HepG2 (cell line): Measurements from ENCODE around the gene RAD1. TPM values are rescaled to one million over a fixed set of nuclear protein-coding genes. Genes with fewer than 3 reads are reported as not detected.
A peak's percentile ranks its signal among the peaks of the same experiment; 100 is the strongest.

Experiments used
- ATAC-seq: fragments of 200-7000 bp; cut with Tn5 transposase; 3 replicates; pipeline ENCODE4 v1.9.1; 2020; ENCODE audit warnings: mild to moderate bottlenecking, moderate library complexity
- BruUV-seq: library from RNA; stranded (reverse); fragments of 400-500 nt; replicated peaks from 2 replicates; lab custom pipeline; 2021; lab: Mats Ljungman, UMichigan
- CTCF ChIA-PET: fragments of 300-600 bp; formaldehyde crosslinking; extraction: SDS; loops from one replicate; lab custom pipeline; 2021; ENCODE audit warnings: low total read pairs, inconsistent platforms, low intra/inter-chr PET ratio; lab: Yijun Ruan, JAX
- POLR2A ChIA-PET: fragments of 350-600 bp; sonication (Branson Sonifier 250); formaldehyde crosslinking; loops from one replicate; lab custom pipeline; 2020; ENCODE audit warnings: antibody characterized with exemption, inconsistent platforms; lab: Yijun Ruan, JAX
- DNase-seq: peaks from one replicate; pipeline ENCODE4 v3.0.0-alpha.2; 2015; ENCODE audit warnings: low spot score
- FAIRE-seq: peaks from 3 replicates; lab custom pipeline; 2011; peaks lifted over from hg19 to GRCh38; lab: Jason Lieb, UNC
- H2AFZ ChIP-seq: one replicate; pipeline ENCODE4 v1.6.1; 2011; ENCODE audit warnings: low read length, inconsistent platforms
- H3K27ac ChIP-seq: fragments of 300-600 bp; 3 replicates; pipeline ENCODE4 v1.8.0; 2011; ENCODE audit warnings: mixed run types, mild to moderate bottlenecking, mixed read lengths, low read length, inconsistent platforms; ENCODE audit not compliant: insufficient read depth; ENCODE audit errors: extremely low read length
- H3K27me3 ChIP-seq, 2 experiments: fragments of 200-600 bp in 1 of 2; 2 replicates in 1 of 2; 3 replicates in 1 of 2; pipeline versions ENCODE4 v1.6.0 to v1.8.0; 2011; ENCODE audit warnings: low read length in 2 of 2, mild to moderate bottlenecking in 2 of 2, moderate library complexity in 2 of 2, inconsistent platforms in 1 of 2; ENCODE audit not compliant: insufficient read depth in 2 of 2, control insufficient read depth in 1 of 2
- H3K36me3 ChIP-seq, 2 experiments: fragments of 200-600 bp in 1 of 2; replicated peaks in 1 of 2; 2 replicates in 1 of 2; 3 replicates in 1 of 2; pipeline versions ENCODE4 v1.5.1 to v1.8.0; 2011; ENCODE audit warnings: low read length in 2 of 2, inconsistent platforms in 1 of 2; ENCODE audit not compliant: insufficient read depth in 2 of 2, control insufficient read depth in 1 of 2
- H3K4me1 ChIP-seq: 2 replicates; pipeline ENCODE4 v1.5.1; 2012; ENCODE audit warnings: low read length, inconsistent platforms; ENCODE audit not compliant: insufficient read depth
- H3K4me2 ChIP-seq: 2 replicates; pipeline ENCODE4 v1.6.0; 2011; ENCODE audit warnings: low read depth, low read length, inconsistent platforms
- H3K4me3 ChIP-seq, 3 experiments: fragments of 200-600 bp in 1 of 3; sonication (generic), shearing (Covaris generic) in 1 of 3; replicated peaks in 1 of 3; 2 replicates each; pipeline ENCODE4 v1.5.1; 2011 to 2016; ENCODE audit warnings: low read length in 3 of 3, inconsistent platforms in 2 of 3, low read depth in 2 of 3, mild to moderate bottlenecking in 2 of 3, control low read depth in 1 of 3, mixed read lengths in 1 of 3; ENCODE audit not compliant: insufficient read depth in 1 of 3
- H3K79me2 ChIP-seq: one replicate; pipeline ENCODE4 v1.6.1; 2011; ENCODE audit warnings: low read length, inconsistent platforms; ENCODE audit not compliant: insufficient read depth
- H3K9ac ChIP-seq: 2 replicates; pipeline ENCODE4 v1.6.0; 2011; ENCODE audit warnings: mild to moderate bottlenecking, low read depth, low read length, inconsistent platforms; ENCODE audit not compliant: insufficient read depth
- H3K9me3 ChIP-seq: 2 replicates; pipeline ENCODE4 v1.5.1; 2012; ENCODE audit warnings: mild to moderate bottlenecking, low read length
- H4K20me1 ChIP-seq: 2 replicates; pipeline ENCODE4 v1.6.0; 2011; ENCODE audit warnings: inconsistent platforms, mild to moderate bottlenecking, low read length, moderate library complexity; ENCODE audit not compliant: insufficient read depth
- CEBPB ChIP-seq: IDR thresholded peaks from 2 replicates; pipeline ENCODE4 v1.6.1; 2011; ENCODE audit warnings: low read depth, low read length, improper control_type of control experiment, borderline replicate concordance
- DMAP1 ChIP-seq: IDR thresholded peaks from 2 replicates; pipeline ENCODE4 v1.6.1; 2016
- RFX1 ChIP-seq: fragments of 450-650 bp; IDR thresholded peaks from 2 replicates; pipeline ENCODE4 v1.6.1; 2017
- STAG1 ChIP-seq: sonication (generic); formaldehyde crosslinking; IDR thresholded peaks from 2 replicates; pipeline ENCODE4 v1.4.0; 2020; ENCODE audit warnings: missing genetic modification reagents
- ZBTB8A ChIP-seq: sonication (generic); formaldehyde crosslinking; IDR thresholded peaks from 2 replicates; pipeline ENCODE4 v1.4.0; 2020; ENCODE audit warnings: mild to moderate bottlenecking, low read depth, missing genetic modification reagents, borderline replicate concordance
- ZNF121 ChIP-seq: sonication (generic); formaldehyde crosslinking; IDR thresholded peaks from 2 replicates; pipeline ENCODE4 v1.5.0; 2020; ENCODE audit warnings: mild to moderate bottlenecking, missing genetic modification reagents
- WGBS: methylation state at CpG from one replicate; pipeline ENCODE4 v1.1.6; 2017; ENCODE audit warnings: low lambda C conversion rate; 5-methylcytosine and 5-hydroxymethylcytosine counted together
- in situ Hi-C: cut with HindIII; loops from 2 replicates; pipeline ENCODE4 v1.10.0; 2017; ENCODE audit warnings: low pct_unique_long_range_greater_than_20kb; ENCODE audit not compliant: extremely low pct_ligation_motif_present
- intact Hi-C: fragments of 100-400 bp; cut with micrococcal nuclease; formaldehyde crosslinking; loops from one replicate; pipeline ENCODE4 v1.10.0; 2022; ENCODE audit not compliant: unreplicated experiment
- polyA plus RNA-seq, 8 experiments: library from polyadenylated mRNA; depleted of rRNA in 3 of 8; stranded (reverse) in 7 of 8; unstranded in 1 of 8; fragments of >200 nt; fragmentation: Illumina TruSeq in 4 of 8; extraction: Trizol in 4 of 8; gene quantifications; 2 replicates each; pipeline versions ENCODE4 v1.2.1 to v1.2.3, GENCODE V29; 2011 to 2016; ENCODE audit warnings: low read depth in 4 of 8, missing spikeins in 1 of 8, mixed read lengths in 1 of 8; ENCODE audit not compliant: insufficient read depth in 1 of 8
- total RNA-seq, 5 experiments: library from RNA; depleted of rRNA; stranded (reverse); fragments of >200 nt; fragmentation: Illumina TruSeq; extraction: Trizol; gene quantifications; 2 replicates each; pipeline ENCODE4 v1.2.3, GENCODE V29; 2016; ENCODE audit warnings: low read depth in 1 of 5
- TF ChIP-seq, protein P1 (sequence below): sonication (generic); formaldehyde crosslinking; IDR thresholded peaks from 2 replicates; pipeline ENCODE4 v1.4.0; 2020; ENCODE audit warnings: missing genetic modification reagents, mild to moderate bottlenecking, borderline replicate concordance
- TF ChIP-seq, protein P2 (sequence below): sonication (generic); formaldehyde crosslinking; IDR thresholded peaks from 2 replicates; pipeline ENCODE4 v1.4.0; 2020; ENCODE audit warnings: missing genetic modification reagents
- TF ChIP-seq, protein P3 (sequence below): sonication (generic); formaldehyde crosslinking; IDR thresholded peaks from 2 replicates; pipeline ENCODE4 v1.5.0; 2020; ENCODE audit warnings: mild to moderate bottlenecking, missing genetic modification reagents

The RAD1 gene
- total and polyA plus RNA-seq, 2 of the 13 experiments (the other 11 are each of a cell fraction or from before 2014, with no cell fraction given): 14.7 to 39.1 TPM

DNA sequence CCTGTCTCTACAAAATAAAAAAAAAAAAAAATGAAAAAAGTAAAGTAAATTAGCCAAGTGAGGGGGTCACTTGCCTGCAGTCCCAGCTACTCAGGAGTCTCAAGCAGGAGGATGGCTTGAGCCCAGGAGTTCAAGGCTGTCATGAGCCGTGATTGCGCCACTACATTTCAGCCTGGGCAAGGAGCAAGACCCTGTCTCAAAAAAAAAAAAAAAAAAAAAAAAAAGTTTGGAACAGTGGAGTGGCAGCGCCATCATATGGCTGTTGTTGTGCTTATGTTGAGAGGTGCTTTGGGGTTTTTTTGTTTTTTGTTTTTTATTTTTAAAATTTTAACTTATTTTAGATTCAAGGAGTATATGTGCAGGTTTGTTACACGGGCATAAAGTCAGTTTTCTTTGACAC is 3.8 kb upstream of the RAD1 start:
- no peak overlapping the region for H3K9ac ChIP-seq
- ChIA-PET CTCF (interaction anchor here (0.6 kb wide), 1 partner anchor 21 kb away, joined by 3 read pairs; no protein-coding TSS in a partner anchor), POLR2A (interaction anchor here (0.7 to 5.4 kb wide), 2 partner anchors 10 to 15 kb away, joined by 3 to 92 read pairs; partner anchors contain the start of gene DNAJC21)
- in situ Hi-C loops: no loop called here
- no peak overlapping the region for H3K4me2 ChIP-seq
- intact Hi-C loops: loop anchor here (5.0 kb wide), 1 partner anchor 262 kb away; the partner anchor contains the start of gene RAI14
- no peak for FAIRE-seq
- no peak for ATAC-seq
- H3K27ac ChIP-seq: no peak overlapping the region
- H3K27me3 ChIP-seq: no peaks in the 10 kb centered on the region; a peak in 1 of 5 replicates
- H3K79me2 ChIP-seq: peaks cover 50% of the 10 kb centered on the region
- no peak for DNase-seq
- 92% methylated on average over 4 of the region's 4 CpGs for WGBS
- H4K20me1 ChIP-seq: no peaks in the 10 kb centered on the region; the same call in 1 of the 2 replicates
- H3K4me1 ChIP-seq: peaks cover 24% of the 10 kb centered on the region
- BruUV-seq: no TSS peak
- TF ChIP-seq, protein P1, sequence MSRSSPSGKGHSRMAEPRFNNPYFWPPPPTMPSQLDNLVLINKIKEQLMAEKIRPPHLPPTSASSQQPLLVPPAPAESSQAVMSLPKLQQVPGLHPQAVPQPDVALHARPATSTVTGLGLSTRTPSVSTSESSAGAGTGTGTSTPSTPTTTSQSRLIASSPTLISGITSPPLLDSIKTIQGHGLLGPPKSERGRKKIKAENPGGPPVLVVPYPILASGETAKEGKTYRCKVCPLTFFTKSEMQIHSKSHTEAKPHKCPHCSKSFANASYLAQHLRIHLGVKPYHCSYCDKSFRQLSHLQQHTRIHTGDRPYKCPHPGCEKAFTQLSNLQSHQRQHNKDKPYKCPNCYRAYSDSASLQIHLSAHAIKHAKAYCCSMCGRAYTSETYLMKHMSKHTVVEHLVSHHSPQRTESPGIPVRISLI (CRISPR knock-in tag): peak; percentile 87
- no peak for TF ChIP-seq ZBTB8A (CRISPR knock-in tag)
- peak; percentile 28; the same call in 1 of the 2 replicates for TF ChIP-seq CEBPB
- TF ChIP-seq, protein P2, sequence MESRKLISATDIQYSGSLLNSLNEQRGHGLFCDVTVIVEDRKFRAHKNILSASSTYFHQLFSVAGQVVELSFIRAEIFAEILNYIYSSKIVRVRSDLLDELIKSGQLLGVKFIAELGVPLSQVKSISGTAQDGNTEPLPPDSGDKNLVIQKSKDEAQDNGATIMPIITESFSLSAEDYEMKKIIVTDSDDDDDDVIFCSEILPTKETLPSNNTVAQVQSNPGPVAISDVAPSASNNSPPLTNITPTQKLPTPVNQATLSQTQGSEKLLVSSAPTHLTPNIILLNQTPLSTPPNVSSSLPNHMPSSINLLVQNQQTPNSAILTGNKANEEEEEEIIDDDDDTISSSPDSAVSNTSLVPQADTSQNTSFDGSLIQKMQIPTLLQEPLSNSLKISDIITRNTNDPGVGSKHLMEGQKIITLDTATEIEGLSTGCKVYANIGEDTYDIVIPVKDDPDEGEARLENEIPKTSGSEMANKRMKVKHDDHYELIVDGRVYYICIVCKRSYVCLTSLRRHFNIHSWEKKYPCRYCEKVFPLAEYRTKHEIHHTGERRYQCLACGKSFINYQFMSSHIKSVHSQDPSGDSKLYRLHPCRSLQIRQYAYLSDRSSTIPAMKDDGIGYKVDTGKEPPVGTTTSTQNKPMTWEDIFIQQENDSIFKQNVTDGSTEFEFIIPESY (CRISPR knock-in tag): peak; percentile 83
- TF ChIP-seq, protein P3, sequence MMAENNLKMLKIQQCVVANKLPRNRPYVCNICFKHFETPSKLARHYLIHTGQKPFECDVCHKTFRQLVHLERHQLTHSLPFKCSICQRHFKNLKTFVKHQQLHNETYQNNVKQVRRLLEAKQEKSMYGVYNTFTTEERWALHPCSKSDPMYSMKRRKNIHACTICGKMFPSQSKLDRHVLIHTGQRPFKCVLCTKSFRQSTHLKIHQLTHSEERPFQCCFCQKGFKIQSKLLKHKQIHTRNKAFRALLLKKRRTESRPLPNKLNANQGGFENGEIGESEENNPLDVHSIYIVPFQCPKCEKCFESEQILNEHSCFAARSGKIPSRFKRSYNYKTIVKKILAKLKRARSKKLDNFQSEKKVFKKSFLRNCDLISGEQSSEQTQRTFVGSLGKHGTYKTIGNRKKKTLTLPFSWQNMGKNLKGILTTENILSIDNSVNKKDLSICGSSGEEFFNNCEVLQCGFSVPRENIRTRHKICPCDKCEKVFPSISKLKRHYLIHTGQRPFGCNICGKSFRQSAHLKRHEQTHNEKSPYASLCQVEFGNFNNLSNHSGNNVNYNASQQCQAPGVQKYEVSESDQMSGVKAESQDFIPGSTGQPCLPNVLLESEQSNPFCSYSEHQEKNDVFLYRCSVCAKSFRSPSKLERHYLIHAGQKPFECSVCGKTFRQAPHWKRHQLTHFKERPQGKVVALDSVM: peak; percentile 61; the same call in 1 of the 2 replicates
- no peak for TF ChIP-seq DMAP1 (CRISPR knock-in tag)
- TF ChIP-seq ZNF121: peak; percentile 96
- peak; percentile 38 for TF ChIP-seq STAG1
- no peak for TF ChIP-seq RFX1
- no peak overlapping the region for H3K4me3 ChIP-seq
- no peak overlapping the region for H2AFZ ChIP-seq
- H3K36me3 ChIP-seq: peaks cover 5 to 45% of the 10 kb centered on the region in 2 experiments
- H3K9me3 ChIP-seq: no peaks in the 10 kb centered on the region
